H1 (cell line): ENCODE data around the gene ING1. TPM values are rescaled to one million over a fixed set of nuclear protein-coding genes. Genes with fewer than 3 reads are reported as not detected.

Experiments used
- CTCF ChIA-PET: fragments of 300-600 bp; sonication (Branson Sonifier 250); formaldehyde crosslinking; loops from one replicate; lab custom pipeline; 2021; ENCODE audit not compliant: partially characterized antibody; lab: Charles Lee
- POLR2A ChIA-PET: fragments of 300-600 bp; sonication (Branson Sonifier 250); formaldehyde crosslinking; loops from one replicate; lab custom pipeline; 2021; ENCODE audit warnings: inconsistent platforms; ENCODE audit not compliant: partially characterized antibody; lab: Charles Lee
- DNase-seq, 2 experiments: peaks; one replicate each; pipeline versions ENCODE4 v3.0.0 to v3.0.0-alpha.2; 2010 to 2022; ENCODE audit warnings: low spot score in 2 of 2, low read depth in 1 of 2, mixed read lengths in 1 of 2
- FAIRE-seq: peaks from 2 replicates; lab custom pipeline; 2011; peaks lifted over from hg19 to GRCh38; lab: Jason Lieb, UNC
- H2AFZ ChIP-seq: 2 replicates; pipeline ENCODE4 v1.8.1; 2012; ENCODE audit warnings: low read length, inconsistent platforms
- H2AK5ac ChIP-seq: 2 replicates; pipeline ENCODE4 v1.6.1; 2013; ENCODE audit warnings: low read depth, low read length
- H2BK120ac ChIP-seq: replicated peaks from 2 replicates; pipeline ENCODE3; 2013; ENCODE audit warnings: low read depth, low read length, inconsistent platforms
- H2BK12ac ChIP-seq: 2 replicates; pipeline ENCODE4 v1.6.1; 2013; ENCODE audit warnings: low read depth, low read length
- H2BK15ac ChIP-seq: 2 replicates; pipeline ENCODE4 v1.6.1; 2013; ENCODE audit warnings: low read length
- H2BK20ac ChIP-seq: 2 replicates; pipeline ENCODE4 v1.6.1; 2013; ENCODE audit warnings: low read length
- H2BK5ac ChIP-seq: 2 replicates; pipeline ENCODE4 v1.6.1; 2013; ENCODE audit warnings: low read depth, low read length
- H3K14ac ChIP-seq: 2 replicates; pipeline ENCODE4 v1.6.1; 2013; ENCODE audit warnings: inconsistent platforms; ENCODE audit not compliant: insufficient read length
- H3K18ac ChIP-seq: 2 replicates; pipeline ENCODE4 v1.6.1; 2013; ENCODE audit warnings: low read length; ENCODE audit errors: extremely low read depth
- H3K23ac ChIP-seq: 2 replicates; pipeline ENCODE4 v1.6.1; 2013; ENCODE audit warnings: inconsistent platforms; ENCODE audit not compliant: insufficient read length
- H3K23me2 ChIP-seq: 2 replicates; pipeline ENCODE4 v1.6.1; 2013; ENCODE audit warnings: low read depth, low read length
- H3K27ac ChIP-seq: 2 replicates; pipeline ENCODE4 v1.6.1; 2011; ENCODE audit warnings: low read depth, low read length, inconsistent platforms
- H3K27me3 ChIP-seq, 4 experiments: replicated peaks in 1 of 4; 1 replicate in 1 of 4; 2 replicates in 3 of 4; pipeline versions ENCODE4 v1.6.1 to v1.8.1; 2011 to 2013; ENCODE audit warnings: low read length in 3 of 4, mild to moderate bottlenecking in 3 of 4, inconsistent platforms in 2 of 4, mixed read lengths in 2 of 4, moderate library complexity in 1 of 4; ENCODE audit not compliant: control insufficient read depth in 3 of 4, insufficient read depth in 3 of 4; ENCODE audit errors: extremely low read depth in 1 of 4
- H3K36me3 ChIP-seq, 4 experiments: 2 replicates each; pipeline versions ENCODE4 v1.6.1 to v1.8.1; 2011 to 2013; ENCODE audit warnings: mild to moderate bottlenecking in 4 of 4, low read length in 3 of 4, moderate library complexity in 2 of 4, control low read depth in 1 of 4, inconsistent platforms in 1 of 4; ENCODE audit not compliant: insufficient read depth in 4 of 4, control insufficient read depth in 2 of 4
- H3K4ac ChIP-seq: replicated peaks from 2 replicates; pipeline ENCODE3; 2013; ENCODE audit warnings: low read length, low read depth, mixed read lengths, inconsistent platforms; ENCODE audit not compliant: insufficient read length
- H3K4me1 ChIP-seq, 4 experiments: replicated peaks in 1 of 4; 1 replicate in 1 of 4; 2 replicates in 3 of 4; pipeline versions ENCODE4 v1.6.1 to v1.8.1; 2011 to 2013; ENCODE audit warnings: low read length in 3 of 4, inconsistent platforms in 2 of 4, mixed read lengths in 1 of 4; ENCODE audit not compliant: insufficient read depth in 4 of 4, control insufficient read depth in 3 of 4
- H3K4me2 ChIP-seq, 2 experiments: 2 replicates each; pipeline versions ENCODE4 v1.6.1 to v1.8.1; 2011 to 2013; ENCODE audit warnings: low read depth in 2 of 2, low read length in 2 of 2, control low read depth in 1 of 2, inconsistent platforms in 1 of 2, mild to moderate bottlenecking in 1 of 2; ENCODE audit not compliant: insufficient read depth in 1 of 2
- H3K4me3 ChIP-seq, 4 experiments: fragments of 200-600, 300-600 bp in 1 of 4; sonication (generic), shearing (Covaris generic), sonication (Bioruptor Twin) in 1 of 4; 2 replicates each; pipeline versions ENCODE4 v1.5.1 to v1.8.1; 2011 to 2016; ENCODE audit warnings: low read length in 4 of 4, low read depth in 3 of 4, control low read depth in 2 of 4, inconsistent platforms in 2 of 4, mild to moderate bottlenecking in 2 of 4, mixed read lengths in 1 of 4, moderate library complexity in 1 of 4; ENCODE audit not compliant: insufficient read depth in 2 of 4; ENCODE audit errors: extremely low read depth in 1 of 4
- H3K56ac ChIP-seq: replicated peaks from 2 replicates; pipeline ENCODE3; 2013; ENCODE audit warnings: low read depth, mild to moderate bottlenecking, mixed read lengths, low read length, inconsistent platforms; ENCODE audit not compliant: insufficient read length
- H3K79me1 ChIP-seq: 2 replicates; pipeline ENCODE4 v1.6.1; 2013; ENCODE audit warnings: low read depth, low read length, control low read depth
- H3K79me2 ChIP-seq, 2 experiments: 2 replicates each; pipeline versions ENCODE4 v1.6.1 to v1.8.1; 2012 to 2013; ENCODE audit warnings: low read length in 2 of 2, mild to moderate bottlenecking in 2 of 2, inconsistent platforms in 1 of 2; ENCODE audit not compliant: insufficient read depth in 2 of 2, control insufficient read depth in 1 of 2
- H3K9ac ChIP-seq, 4 experiments: replicated peaks in 1 of 4; 1 replicate in 1 of 4; 2 replicates in 3 of 4; pipeline versions ENCODE4 v1.6.1 to v1.8.1; 2011 to 2013; ENCODE audit warnings: low read depth in 3 of 4, low read length in 3 of 4, control low read depth in 2 of 4, mild to moderate bottlenecking in 2 of 4, moderate library complexity in 2 of 4, inconsistent platforms in 1 of 4; ENCODE audit errors: extremely low read depth in 1 of 4
- H3K9me3 ChIP-seq, 2 experiments: 2 replicates each; pipeline versions ENCODE4 v1.6.1 to v1.8.1; 2012 to 2013; ENCODE audit warnings: mild to moderate bottlenecking in 2 of 2, moderate library complexity in 2 of 2, control low read depth in 1 of 2, inconsistent platforms in 1 of 2, low read depth in 1 of 2, low read length in 1 of 2, mixed read lengths in 1 of 2; ENCODE audit not compliant: insufficient read depth in 2 of 2
- H4K20me1 ChIP-seq, 2 experiments: replicated peaks in 1 of 2; 2 replicates each; pipeline versions ENCODE3 to v1.8.1; 2011 to 2013; ENCODE audit warnings: inconsistent platforms in 2 of 2, low read length in 2 of 2, mild to moderate bottlenecking in 1 of 2; ENCODE audit not compliant: insufficient read depth in 2 of 2, control insufficient read depth in 1 of 2
- H4K5ac ChIP-seq: 2 replicates; pipeline ENCODE4 v1.6.1; 2013; ENCODE audit warnings: low read length, low read depth, mixed read lengths, inconsistent platforms; ENCODE audit not compliant: insufficient read length
- H4K8ac ChIP-seq: 2 replicates; pipeline ENCODE4 v1.8.0; 2013; ENCODE audit warnings: mild to moderate bottlenecking, moderate library complexity, low read length, inconsistent platforms; ENCODE audit not compliant: insufficient read depth; ENCODE audit errors: extremely low read depth
- H4K91ac ChIP-seq: replicated peaks from 2 replicates; pipeline ENCODE3; 2013; ENCODE audit warnings: low read length, mixed read lengths, inconsistent platforms; ENCODE audit not compliant: insufficient read length
- ASH2L ChIP-seq: fragments of 200-600, 300-600 bp; sonication (generic); IDR thresholded peaks from one replicate; pipeline ENCODE4 v1.7.1; 2017; ENCODE audit warnings: low read length
- CEBPB ChIP-seq: IDR thresholded peaks from 2 replicates; pipeline ENCODE4 v1.6.1; 2012; ENCODE audit warnings: low read depth, low read length
- CHD2 ChIP-seq: IDR thresholded peaks from 2 replicates; pipeline ENCODE4 v1.6.1; 2012; ENCODE audit warnings: low read length, improper control_type of control experiment
- EP300 ChIP-seq, 2 experiments: IDR thresholded peaks; 1 replicate in 1 of 2; 2 replicates in 1 of 2; pipeline ENCODE4 v1.6.1; 2011 to 2012; ENCODE audit warnings: low read depth in 2 of 2, low read length in 2 of 2, mild to moderate bottlenecking in 2 of 2, borderline replicate concordance in 1 of 2, inconsistent platforms in 1 of 2, moderate library complexity in 1 of 2
- GABPA ChIP-seq: IDR thresholded peaks from 2 replicates; pipeline ENCODE4 v1.6.1; 2011; ENCODE audit warnings: mild to moderate bottlenecking, low read length, moderate library complexity, borderline replicate concordance; ENCODE audit not compliant: insufficient read depth
- HDAC2 ChIP-seq, 2 experiments: fragments of 300-600 bp in 1 of 2; sonication (generic) in 1 of 2; IDR thresholded peaks; 2 replicates each; pipeline ENCODE4 v1.6.1; 2011 to 2012; ENCODE audit warnings: low read depth in 2 of 2, low read length in 2 of 2, mild to moderate bottlenecking in 2 of 2, moderate library complexity in 2 of 2, borderline replicate concordance in 1 of 2, inconsistent platforms in 1 of 2
- KDM4A ChIP-seq: IDR thresholded peaks from one replicate; pipeline ENCODE4 v1.7.1; 2012; ENCODE audit warnings: low read depth, mild to moderate bottlenecking, moderate library complexity, low read length, inconsistent platforms; ENCODE audit not compliant: severe bottlenecking
- POLR2AphosphoS5 ChIP-seq: IDR thresholded peaks from 2 replicates; pipeline ENCODE4 v1.6.1; 2011; ENCODE audit warnings: low read depth, low read length
- RAD21 ChIP-seq, 2 experiments: IDR thresholded peaks in 1 of 2; conservative IDR thresholded peaks in 1 of 2; 2 replicates each; pipeline ENCODE4 v1.6.1; 2011; ENCODE audit warnings: low read depth in 2 of 2, low read length in 2 of 2, improper control_type of control experiment in 1 of 2, inconsistent platforms in 1 of 2, mild to moderate bottlenecking in 1 of 2, moderate library complexity in 1 of 2
- RXRA ChIP-seq: IDR thresholded peaks from 2 replicates; pipeline ENCODE4 v1.6.1; 2011; ENCODE audit warnings: low read depth, mild to moderate bottlenecking, low read length, moderate library complexity; ENCODE audit not compliant: insufficient read depth
- SP2 ChIP-seq: IDR thresholded peaks from 2 replicates; pipeline ENCODE4 v1.6.1; 2012; ENCODE audit warnings: mild to moderate bottlenecking, low read length, inconsistent platforms
- SUZ12 ChIP-seq: fragments of 200-600 bp; sonication (generic); IDR thresholded peaks from 2 replicates; pipeline ENCODE4 v1.6.1; 2012; ENCODE audit warnings: mild to moderate bottlenecking, inconsistent platforms, low read length, moderate library complexity, mixed read lengths
- WGBS, 2 experiments: shearing (Covaris generic) in 1 of 2; methylation state at CpG; one replicate each; pipeline versions ENCODE4 v1.1.6 to v1.1.7; 2013 to 2015; ENCODE audit warnings: low lambda C conversion rate in 2 of 2, mixed read lengths in 2 of 2, inconsistent platforms in 1 of 2, low coverage in 1 of 2, missing lambda C conversion rate in 1 of 2; ENCODE audit not compliant: insufficient replicate concordance in 2 of 2, insufficient coverage in 1 of 2, insufficient read length in 1 of 2; ENCODE audit errors: extremely low coverage in 1 of 2, missing lambda C conversion rate in 1 of 2; 5-methylcytosine and 5-hydroxymethylcytosine counted together
- polyA plus RNA-seq, 7 experiments: library from polyadenylated mRNA; depleted of rRNA in 3 of 7; stranded (reverse) in 5 of 7; unstranded in 2 of 7; fragments of >200 nt in 5 of 7; fragments of 200-250 nt in 2 of 7; gene quantifications; 1 replicate in 5 of 7; 2 replicates in 1 of 7; 4 replicates in 1 of 7; pipeline versions ENCODE4 v1.2.1 to v1.2.3, GENCODE V29; 2011 to 2013; ENCODE audit warnings: missing spikeins in 2 of 7, mixed read lengths in 2 of 7
- total RNA-seq: library from RNA; stranded (reverse); fragmentation: NEBNext Ultra II Directional; extraction: Animal tissue kit (Norgen Biotek cat#: 25700); gene quantifications from 2 replicates; pipeline ENCODE4 v1.2.1, GENCODE V29; 2021
- TF ChIP-seq, protein P1 (sequence below): IDR thresholded peaks from 2 replicates; pipeline ENCODE4 v1.6.1; 2012; ENCODE audit warnings: inconsistent platforms

Gene ING1
- total and polyA plus RNA-seq, 2 of the 8 experiments (the other 6 are each of a cell fraction or from before 2014, with no cell fraction given): 22.3 to 26.6 TPM

DNA sequence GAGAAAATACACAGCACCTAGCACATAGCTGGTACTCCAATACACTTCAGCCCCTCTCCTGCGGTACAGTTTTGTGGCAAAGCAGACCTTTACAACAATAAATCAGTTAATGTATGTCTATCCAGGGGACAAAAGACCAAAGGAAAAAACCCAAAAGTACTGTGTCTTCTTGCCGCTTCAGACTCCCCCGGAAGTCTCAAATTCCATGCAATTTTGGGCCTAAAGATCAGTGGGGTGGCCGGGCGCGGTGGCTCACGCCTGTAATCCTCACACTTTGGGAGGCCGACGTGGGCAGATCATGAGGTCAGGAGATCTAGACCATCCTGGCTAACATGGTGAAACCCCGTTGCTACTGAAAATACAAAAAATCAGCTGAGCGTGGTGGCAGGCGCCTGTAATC is 23.8 kb upstream of the ING1 start:
- POLR2A ChIA-PET: interaction anchor here (1.2 to 7.1 kb wide), 3 partner anchors 15 to 226 kb away, joined by 3 to 43 read pairs (median 14); partner anchors contain the start of gene CARS2
- H3K4me1 ChIP-seq: no peaks in the 10 kb centered on the region
- H3K27ac ChIP-seq: no peak overlapping the region
- H2BK12ac ChIP-seq: no peak overlapping the region
- H4K5ac ChIP-seq: no peak overlapping the region
- no peak overlapping the region for H4K8ac ChIP-seq
- 94% methylated on average over 12 of the region's 12 CpGs; no CpG with 5 or more reads in 1 of the 2 experiments for WGBS, 2 experiments
- H3K56ac ChIP-seq: no peak overlapping the region
- no peak overlapping the region for H3K9ac ChIP-seq
- H3K18ac ChIP-seq: no peak overlapping the region
- no peak overlapping the region for H4K91ac ChIP-seq
- H4K20me1 ChIP-seq: peaks cover 0 to 3% of the 10 kb centered on the region in 2 experiments
- no peak overlapping the region for H3K14ac ChIP-seq
- H2BK15ac ChIP-seq: no peak overlapping the region
- TF ChIP-seq KDM4A (no peak), SUZ12 (no peak), RAD21 (IDR thresholded peaks at IDR 0.05 in 1 of 2, conservative IDR thresholded peaks at IDR 0.05 in 1 of 2; ENCODE audit: low read depth in 2 of 2, low read length in 2 of 2) (no peak), EP300 (IDR thresholded peaks at IDR 0.05; ENCODE audit: borderline replicate concordance in 1 of 2, low read depth in 2 of 2, low read length in 2 of 2) (no peak), RXRA (no peak), POLR2AphosphoS5 (no peak), ASH2L (no peak), SP2 (no peak), CEBPB (no peak), GABPA (no peak), CHD2 (no peak), HDAC2 (IDR thresholded peaks at IDR 0.05; ENCODE audit: borderline replicate concordance in 1 of 2, low read depth in 2 of 2, low read length in 2 of 2) (no peak)
- TF ChIP-seq, protein P1, sequence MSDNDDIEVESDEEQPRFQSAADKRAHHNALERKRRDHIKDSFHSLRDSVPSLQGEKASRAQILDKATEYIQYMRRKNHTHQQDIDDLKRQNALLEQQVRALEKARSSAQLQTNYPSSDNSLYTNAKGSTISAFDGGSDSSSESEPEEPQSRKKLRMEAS: no peak
- no peaks in the 10 kb centered on the region for H3K79me2 ChIP-seq
- DNase-seq: no peak
- H2AK5ac ChIP-seq: no peak overlapping the region
- no peaks in the 10 kb centered on the region; the same call in 1 of the 2 replicates for H3K23me2 ChIP-seq
- H2BK5ac ChIP-seq: no peak overlapping the region
- H3K27me3 ChIP-seq: no peaks in the 10 kb centered on the region
- H3K9me3 ChIP-seq: no peaks in the 10 kb centered on the region
- peaks cover 0 to 9% (median 2%) of the 10 kb centered on the region in 4 experiments; a peak in 3 of 8 replicates for H3K36me3 ChIP-seq
- no peak overlapping the region for H2AFZ ChIP-seq
- 0 out of 2 replicates have a peak, but pooled peaks cover 2% of the 10 kb centered on the region for H3K79me1 ChIP-seq
- no peak for FAIRE-seq
- no peak overlapping the region for H3K4ac ChIP-seq
- CTCF ChIA-PET: interaction anchor here (0.6 to 3.0 kb wide), 7 partner anchors 9 to 619 kb away, joined by 3 to 11 read pairs (median 5); no protein-coding TSS in a partner anchor
- H3K23ac ChIP-seq: no peak overlapping the region
- H3K4me2 ChIP-seq: no peak overlapping the region
- H3K4me3 ChIP-seq: no peak overlapping the region
- no peak overlapping the region for H2BK120ac ChIP-seq
- no peak overlapping the region for H2BK20ac ChIP-seq
